GM20000 (cell line): ENCODE results near the gene SEL1L.
"Not testable (repeated sequence)": the region's sequence is repeated elsewhere in the genome, so short reads cannot be mapped to it uniquely, and the experiment has no call there.

ENCODE experiments used
- DNase-seq: peaks from one replicate; pipeline ENCODE4 v3.0.0; 2012; ENCODE audit warnings: low spot score
- TF ChIP-seq, protein P1 (sequence below): IDR thresholded peaks from 2 replicates; pipeline ENCODE4 v1.5.1; 2012; ENCODE audit warnings: mild to moderate bottlenecking, control low read depth; ENCODE audit errors: extremely low read depth, missing control alignments

SEL1L gene

DNA sequence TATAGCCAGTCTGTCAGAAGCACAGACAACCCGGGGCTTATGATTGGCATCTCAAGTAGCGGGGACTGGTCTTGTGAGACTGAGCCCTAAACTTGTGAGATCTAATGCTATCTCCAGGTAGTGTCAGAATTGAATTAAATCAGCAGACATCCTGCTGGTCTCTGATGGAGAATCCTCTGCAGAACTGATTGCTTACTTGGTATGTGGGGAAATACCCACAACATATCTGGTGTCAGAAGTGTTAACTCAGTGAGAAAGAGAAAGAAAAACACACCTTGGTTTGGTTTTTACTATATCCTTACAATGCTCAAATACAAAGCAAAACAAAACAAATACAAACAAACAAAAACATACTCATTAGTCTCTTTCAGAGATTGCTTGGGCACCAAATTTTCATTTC, 10.0 kb downstream of the SEL1L start:
- TF ChIP-seq, protein P1, sequence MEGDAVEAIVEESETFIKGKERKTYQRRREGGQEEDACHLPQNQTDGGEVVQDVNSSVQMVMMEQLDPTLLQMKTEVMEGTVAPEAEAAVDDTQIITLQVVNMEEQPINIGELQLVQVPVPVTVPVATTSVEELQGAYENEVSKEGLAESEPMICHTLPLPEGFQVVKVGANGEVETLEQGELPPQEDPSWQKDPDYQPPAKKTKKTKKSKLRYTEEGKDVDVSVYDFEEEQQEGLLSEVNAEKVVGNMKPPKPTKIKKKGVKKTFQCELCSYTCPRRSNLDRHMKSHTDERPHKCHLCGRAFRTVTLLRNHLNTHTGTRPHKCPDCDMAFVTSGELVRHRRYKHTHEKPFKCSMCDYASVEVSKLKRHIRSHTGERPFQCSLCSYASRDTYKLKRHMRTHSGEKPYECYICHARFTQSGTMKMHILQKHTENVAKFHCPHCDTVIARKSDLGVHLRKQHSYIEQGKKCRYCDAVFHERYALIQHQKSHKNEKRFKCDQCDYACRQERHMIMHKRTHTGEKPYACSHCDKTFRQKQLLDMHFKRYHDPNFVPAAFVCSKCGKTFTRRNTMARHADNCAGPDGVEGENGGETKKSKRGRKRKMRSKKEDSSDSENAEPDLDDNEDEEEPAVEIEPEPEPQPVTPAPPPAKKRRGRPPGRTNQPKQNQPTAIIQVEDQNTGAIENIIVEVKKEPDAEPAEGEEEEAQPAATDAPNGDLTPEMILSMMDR = no peak
- no peak for DNase-seq

DNA sequence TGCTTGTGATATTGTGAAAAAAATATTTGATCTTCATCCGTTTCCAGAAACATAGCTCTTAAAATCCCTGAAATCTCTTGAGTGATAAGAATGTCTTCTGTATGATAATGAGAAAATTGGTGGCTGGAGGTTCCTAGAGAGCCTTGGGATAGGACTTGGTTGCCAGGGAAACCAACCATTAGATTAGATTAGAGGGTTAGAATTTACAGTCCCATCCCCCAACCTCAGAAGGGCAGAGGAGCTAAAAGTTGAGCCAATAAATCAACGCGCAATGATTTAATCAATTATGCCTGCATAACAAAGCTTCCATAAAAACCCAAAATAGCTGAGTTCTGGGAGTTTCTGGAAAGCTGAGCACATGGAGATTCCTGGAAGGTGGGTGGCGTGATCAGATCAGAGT, 10.6 kb downstream of the SEL1L start:
- TF ChIP-seq, protein P1 = no peak
- no peak for DNase-seq

DNA sequence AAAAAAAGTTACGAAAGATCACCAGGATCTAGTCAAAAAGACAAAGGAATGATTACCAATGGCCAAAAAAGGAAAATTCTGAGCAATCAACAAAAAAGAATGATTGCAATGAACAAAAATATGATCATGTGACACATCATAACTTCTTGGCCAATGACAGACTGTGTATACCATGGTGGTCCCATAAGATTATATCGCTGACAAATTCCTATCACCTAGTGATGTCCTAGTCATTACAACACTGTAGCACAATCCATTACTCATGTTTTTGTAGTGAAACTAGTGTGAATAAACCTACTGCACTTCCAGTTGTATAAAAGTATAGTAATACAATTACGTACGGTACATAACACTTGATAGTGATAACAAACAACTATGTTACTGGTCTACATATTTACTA, 12.3 kb downstream of the SEL1L start:
- no peak for DNase-seq
- TF ChIP-seq, protein P1 = no peak

DNA sequence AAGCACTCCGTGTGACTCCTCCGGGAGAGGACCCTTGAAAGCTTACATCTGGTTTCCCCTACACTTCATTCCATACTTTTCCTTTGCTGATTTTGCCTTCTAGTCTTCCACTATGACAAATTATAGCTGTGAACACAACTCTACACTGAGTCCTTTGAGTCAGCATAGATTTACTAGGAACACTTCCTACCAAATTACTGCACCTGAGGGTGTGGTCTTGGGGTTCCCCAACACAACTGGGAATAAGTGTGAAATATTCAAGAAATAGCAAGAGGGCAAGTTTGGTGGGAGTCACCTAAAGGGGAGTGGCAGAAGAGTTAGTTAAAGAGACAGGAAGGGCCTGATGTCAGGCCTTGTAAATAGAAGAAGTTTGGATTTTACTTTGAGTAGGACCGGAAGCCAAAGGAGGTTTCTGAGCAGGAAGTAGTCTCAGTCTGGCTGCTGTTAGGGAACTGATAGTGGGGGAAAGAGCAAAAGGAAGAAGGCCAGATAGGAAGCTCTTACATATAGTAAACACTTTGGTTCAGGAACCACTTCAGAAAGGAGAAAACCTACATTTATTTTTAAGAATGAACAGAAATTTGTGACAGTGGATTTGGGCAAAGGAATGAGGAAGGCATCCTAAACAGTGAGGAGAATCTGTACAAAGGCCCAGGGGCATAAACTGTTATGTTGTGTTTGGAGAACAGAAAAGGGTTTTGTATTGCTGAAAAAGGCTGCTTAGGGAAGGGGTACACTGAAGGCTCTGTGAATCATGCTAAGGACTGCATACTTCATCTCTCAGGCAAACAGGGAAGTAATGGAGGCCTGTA, 14.2 kb downstream of the SEL1L start:
- TF ChIP-seq, protein P1 = no peak
- DNase-seq = peak; percentile 9

DNA sequence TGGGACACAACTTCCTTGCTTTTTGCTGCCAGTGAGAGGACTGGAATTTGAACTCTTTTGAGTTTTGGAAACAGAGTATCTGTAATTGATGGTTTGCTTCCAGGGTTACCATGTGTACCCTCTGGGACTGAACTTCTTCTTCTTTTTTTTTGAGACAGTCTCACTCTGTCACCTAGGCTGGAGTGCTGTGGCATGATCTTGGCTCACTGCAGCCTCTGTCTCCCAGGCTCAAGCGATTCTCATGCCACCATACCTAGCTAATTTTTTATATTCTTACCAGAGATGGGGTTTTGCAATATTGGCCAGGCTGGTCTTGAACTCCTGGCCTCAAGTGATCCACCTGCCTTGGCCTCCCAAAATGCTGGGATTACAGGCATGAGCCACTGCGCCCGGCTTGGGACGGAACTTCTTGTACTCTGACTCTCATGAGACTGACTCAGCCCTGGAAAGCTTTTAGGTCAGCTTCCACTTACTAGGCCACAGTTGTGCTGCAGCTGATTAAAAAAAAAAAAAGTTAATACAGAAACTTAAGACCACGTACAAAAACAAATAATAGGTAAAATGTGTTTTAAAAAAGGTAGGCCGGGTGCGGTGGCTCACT, 15.8 kb downstream of the SEL1L start:
- TF ChIP-seq, protein P1 = no peak
- DNase-seq = no peak

DNA sequence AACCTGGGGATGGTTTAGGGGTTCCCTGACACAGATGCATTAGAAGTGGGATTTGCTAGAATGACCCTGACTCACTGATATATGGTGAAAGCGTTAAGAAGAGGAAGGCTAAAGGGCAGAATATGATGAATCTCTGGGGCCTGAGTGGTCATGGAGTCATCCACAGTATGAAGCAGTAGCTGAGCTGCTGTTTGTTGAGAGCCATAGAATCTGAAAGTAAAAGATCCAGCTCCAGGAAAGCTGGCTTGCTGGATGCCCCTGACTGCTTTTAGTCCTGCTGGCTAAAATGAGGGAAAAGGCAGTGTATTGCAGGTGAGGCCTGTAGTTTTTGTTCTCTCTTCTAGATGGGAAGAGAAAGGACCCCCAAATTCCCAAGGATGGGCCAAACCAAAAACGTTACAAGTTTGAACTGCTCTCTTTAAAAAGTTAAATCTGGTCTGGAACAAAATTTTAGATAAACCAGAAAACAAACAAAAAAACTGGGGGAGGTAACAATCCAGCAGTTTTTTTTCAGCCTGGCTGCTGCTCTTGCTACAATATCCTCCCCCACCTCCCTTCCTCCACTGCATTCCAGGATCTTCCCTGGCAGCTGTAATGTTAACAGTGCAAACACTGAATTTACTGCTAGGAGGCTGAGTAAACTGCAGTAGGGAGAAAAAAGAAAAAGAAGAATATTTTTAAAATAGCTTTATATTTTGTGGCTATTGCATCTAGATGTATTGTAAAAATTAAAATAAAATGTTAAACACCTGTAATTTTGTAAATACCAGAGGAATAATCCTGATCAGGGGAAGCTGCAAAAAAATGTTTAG, 16.5 kb downstream of the SEL1L start:
- TF ChIP-seq, protein P1 = no peak
- no peak for DNase-seq

DNA sequence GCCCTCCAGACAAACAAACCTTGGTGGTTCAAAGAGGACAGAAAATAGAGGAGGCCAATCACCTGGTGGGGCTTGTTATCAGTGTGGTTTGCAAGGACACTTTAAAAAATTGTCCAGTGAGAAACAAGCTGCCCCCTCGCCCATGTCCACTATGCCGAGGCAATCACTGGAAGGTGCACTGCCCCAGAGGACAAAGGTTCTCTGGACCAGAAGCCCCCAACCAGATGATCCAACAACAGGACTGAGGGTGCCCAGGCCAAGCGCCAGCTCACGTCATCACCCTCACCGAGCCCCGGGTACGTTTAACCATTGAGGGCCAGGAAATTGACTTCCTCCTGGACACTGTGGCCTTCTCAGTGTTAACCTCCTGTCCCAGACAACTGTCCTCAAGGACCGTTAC, 17.7 kb downstream of the SEL1L start:
- not testable (repeated sequence) for DNase-seq

DNA sequence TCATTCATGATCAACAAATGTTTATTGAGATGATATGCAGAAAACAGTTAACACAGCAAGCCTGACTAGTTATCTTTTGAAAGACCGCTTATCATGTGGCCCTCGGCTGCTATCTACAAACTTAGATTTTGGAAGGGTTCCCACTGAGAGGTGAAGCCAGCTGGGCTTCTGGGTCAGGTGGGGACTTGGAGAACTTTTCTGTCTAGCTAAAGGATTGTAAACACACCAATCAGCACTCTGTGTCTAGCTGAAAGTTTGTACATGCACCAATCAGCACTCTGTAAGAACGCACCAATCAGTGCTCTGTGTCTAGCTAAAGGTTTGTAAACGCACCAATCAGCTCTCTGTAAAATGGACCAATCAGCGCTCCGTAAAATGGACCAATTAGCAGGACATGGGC, 20.8 kb downstream of the SEL1L start:
- not testable (repeated sequence) for DNase-seq
